Cerebellar nuclear complex (tissue), 1 donor: ENCODE measurements around the gene SMURF1.
"Not testable (repeated sequence)": the region's sequence is repeated elsewhere in the genome, so short reads cannot be mapped to it uniquely, and the experiment has no call there.

ENCODE experiments used
- DNase-seq, 2 experiments: peaks; one replicate each; lab custom pipeline; 2025; lab: John Stamatoyannopoulos, UW

SMURF1 gene

DNA sequence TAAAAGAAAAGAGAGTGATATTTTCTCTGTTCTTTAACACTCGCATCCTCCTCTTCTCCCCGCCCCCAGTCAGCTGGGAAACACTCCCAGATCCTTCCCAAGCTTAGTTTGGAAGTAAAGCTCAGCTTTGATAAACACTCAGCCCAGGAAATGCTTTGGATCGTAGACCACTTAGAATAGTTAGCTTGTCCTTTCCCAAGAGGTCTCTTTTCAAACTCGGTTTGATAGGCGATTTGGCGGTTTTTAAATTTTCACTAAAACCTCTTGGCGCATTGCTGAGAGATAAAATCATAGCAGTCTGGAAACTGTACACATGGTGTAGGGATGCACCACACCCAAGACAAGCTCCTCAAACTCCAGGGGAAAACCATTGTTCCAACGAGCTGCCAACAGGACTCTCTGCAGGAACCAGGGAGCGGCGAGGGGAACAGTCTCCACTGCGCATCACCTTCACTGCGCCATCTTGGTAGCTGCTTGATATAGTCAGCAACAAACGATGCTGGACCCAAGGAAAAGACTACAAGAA is 22.3 kb downstream of the SMURF1 start:
- no peak for DNase-seq

GRCh38 chr7:99120916-99121315 is 23.0 kb downstream of the SMURF1 start:
- no peak for DNase-seq

- no peak for DNase-seq
Measured at GRCh38 chr7:99120501-99120900, 23.4 kb downstream of the SMURF1 start.

DNA sequence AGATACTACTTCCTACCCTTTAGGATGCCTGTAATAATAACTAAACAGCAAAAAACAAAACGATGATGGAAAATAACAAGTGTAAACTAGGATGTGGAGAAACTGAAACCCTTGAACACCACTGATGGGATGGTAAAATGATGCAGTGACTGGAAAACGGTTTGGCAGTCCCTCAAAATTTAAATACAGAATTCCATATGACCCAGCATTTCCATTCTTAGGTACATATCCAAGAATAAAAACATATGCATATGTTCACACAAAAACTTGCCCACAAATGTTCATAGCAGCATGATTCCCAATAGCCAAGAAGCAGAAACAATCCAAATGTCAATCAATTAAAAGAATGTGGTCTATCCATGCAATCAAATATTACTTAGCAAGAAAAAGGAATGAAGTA is 25.8 kb downstream of the SMURF1 start:
- DNase-seq = no peak

- DNase-seq = no peak
Measured at GRCh38 chr7:99116144-99116543, 27.8 kb downstream of the SMURF1 start.

GRCh38 chr7:99115379-99115778 is 28.5 kb downstream of the SMURF1 start:
- no peak for DNase-seq

GRCh38 chr7:99112979-99113378 is 30.9 kb downstream of the SMURF1 start:
- DNase-seq = no peak

- no peak for DNase-seq
Measured at GRCh38 chr7:99112097-99112496, 31.8 kb downstream of the SMURF1 start.

DNA sequence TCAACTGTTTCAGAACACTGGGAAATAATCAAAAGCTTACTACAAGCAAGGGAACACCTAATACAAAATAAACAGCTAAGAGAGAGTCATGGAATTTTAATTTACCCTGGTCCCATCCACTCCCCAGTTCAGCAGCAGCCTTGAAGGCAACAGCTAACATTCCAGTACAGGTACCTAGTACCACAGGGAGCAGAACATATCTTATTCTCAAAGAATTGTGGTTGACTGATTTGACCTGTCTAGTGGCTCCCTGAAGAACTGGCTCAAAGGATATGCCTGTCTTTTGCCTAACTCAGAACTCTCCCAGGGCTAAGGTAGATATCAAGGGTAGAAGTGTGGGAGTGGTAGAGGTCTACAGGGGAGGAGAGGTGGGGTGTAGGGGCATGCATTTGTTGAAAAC is 32.3 kb downstream of the SMURF1 start:
- DNase-seq = no peak

- DNase-seq = no peak
Measured at GRCh38 chr7:99109108-99110051, 34.5 kb downstream of the SMURF1 start.

GRCh38 chr7:99108613-99109012 is 35.3 kb downstream of the SMURF1 start:
- no peak for DNase-seq

DNA sequence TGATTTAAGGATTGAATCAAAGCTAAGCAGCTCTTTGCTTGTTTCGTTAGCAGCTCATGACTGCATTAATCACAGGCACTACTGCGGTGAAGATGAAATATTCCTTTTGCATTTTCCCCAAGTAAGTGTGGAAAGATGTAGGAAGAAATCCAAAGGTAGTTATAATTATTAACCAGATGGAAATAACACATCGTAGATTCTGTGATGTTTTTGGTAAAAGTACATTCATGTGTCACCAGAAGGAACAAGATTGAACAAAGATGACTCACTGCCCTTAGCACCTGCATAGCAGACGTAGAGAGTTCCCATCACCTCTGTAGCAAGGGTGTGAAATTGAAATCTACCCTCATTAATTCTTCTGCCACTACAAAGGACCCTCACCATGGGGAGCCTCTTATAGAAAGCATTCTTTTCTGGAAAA is 37.1 kb downstream of the SMURF1 start:
- DNase-seq = no peak

DNA sequence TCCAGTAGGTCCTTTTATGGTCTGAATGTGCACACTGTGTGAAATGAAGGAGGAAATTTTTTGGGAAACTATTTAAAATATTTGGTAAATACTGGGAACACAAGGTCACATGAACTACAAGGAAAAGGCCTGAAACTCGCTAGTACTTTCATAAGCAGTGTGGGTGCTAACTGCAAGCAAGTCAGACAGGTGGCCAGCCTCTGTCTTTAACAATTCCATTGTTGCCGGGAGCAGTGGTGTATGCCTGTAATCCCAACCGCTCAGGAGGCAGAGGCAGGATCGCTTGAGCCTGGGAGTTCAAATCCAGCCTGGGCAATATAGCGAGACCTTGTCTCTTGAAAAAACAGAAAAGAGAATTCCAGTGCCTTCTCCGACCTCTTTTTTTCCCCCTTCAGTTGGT is 37.5 kb downstream of the SMURF1 start:
- DNase-seq = no peak

GRCh38 chr7:99105756-99106155 is 38.2 kb downstream of the SMURF1 start:
- DNase-seq = no peak

DNA sequence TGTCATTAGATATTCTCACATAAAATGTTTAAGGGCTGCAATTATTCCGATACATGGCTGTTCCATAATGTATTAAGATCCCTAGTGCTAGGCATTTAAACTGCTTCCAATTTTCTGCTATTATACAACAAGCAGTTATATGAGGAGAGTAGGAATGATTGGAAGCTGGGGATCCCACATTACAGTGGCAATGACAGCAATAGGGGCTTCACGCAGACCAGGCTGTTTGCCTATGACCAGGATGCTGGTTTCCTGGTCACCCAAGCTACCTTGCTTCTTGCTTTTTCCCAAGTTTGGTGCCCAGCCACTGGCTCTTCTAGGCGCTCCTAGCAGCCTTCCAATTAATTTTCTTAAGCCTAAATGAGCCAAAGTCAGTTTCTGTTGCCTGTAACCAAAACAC is 39.3 kb downstream of the SMURF1 start:
- DNase-seq = no peak

- DNase-seq = not testable (repeated sequence)
Measured at GRCh38 chr7:99103836-99104235, 40.1 kb downstream of the SMURF1 start.

- no peak for DNase-seq
Measured at GRCh38 chr7:99102809-99103690, 40.9 kb downstream of the SMURF1 start.

GRCh38 chr7:99102361-99102760 is 41.5 kb downstream of the SMURF1 start:
- no peak for DNase-seq

DNA sequence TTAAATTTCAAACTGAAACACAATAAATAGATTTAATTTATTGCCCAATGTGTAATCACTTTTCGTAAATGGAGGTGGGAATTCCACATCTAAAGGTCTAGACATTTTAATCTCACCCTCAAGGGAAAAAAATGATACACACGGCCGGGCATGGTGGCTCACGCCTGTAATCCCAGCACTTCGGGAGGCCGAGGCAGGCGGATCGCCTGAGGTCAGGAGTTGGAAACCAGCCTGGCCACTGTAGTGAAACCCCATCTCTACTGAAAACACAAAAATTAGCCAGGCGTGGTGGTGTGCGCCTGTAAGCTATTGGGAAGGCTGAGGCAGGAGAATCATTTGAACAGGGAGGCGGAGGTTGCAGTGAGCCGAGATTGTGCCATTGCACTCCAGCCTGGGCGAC is 42.4 kb downstream of the SMURF1 start:
- DNase-seq = not testable (repeated sequence)

- DNase-seq = no peak
Measured at GRCh38 chr7:99099499-99100077, 44.3 kb downstream of the SMURF1 start.

- no peak for DNase-seq
Measured at GRCh38 chr7:99098824-99099498, 44.9 kb downstream of the SMURF1 start.
